MM.1S (cell line): ENCODE data around the gene CDH12.

Source experiments
- EZH2 ChIP-seq: fragments of 300-600 bp; sonication (generic); optimal IDR thresholded peaks from 2 replicates; pipeline ENCODE3; 2017; ENCODE audit warnings: low read depth, mild to moderate bottlenecking, antibody characterized with exemption, low read length, mixed read lengths
- EZH2phosphoT487 ChIP-seq: fragments of 300-600 bp; sonication (generic); IDR thresholded peaks from 2 replicates; pipeline ENCODE4 v1.6.1; 2018; ENCODE audit warnings: antibody characterized with exemption, low read length
- TF ChIP-seq, protein P1 (sequence below): fragments of 300-600 bp; sonication (generic); IDR thresholded peaks from 2 replicates; pipeline ENCODE4 v1.5.1; 2016; ENCODE audit warnings: antibody characterized with exemption, low read length, mixed read lengths

- TF ChIP-seq, protein P1, sequence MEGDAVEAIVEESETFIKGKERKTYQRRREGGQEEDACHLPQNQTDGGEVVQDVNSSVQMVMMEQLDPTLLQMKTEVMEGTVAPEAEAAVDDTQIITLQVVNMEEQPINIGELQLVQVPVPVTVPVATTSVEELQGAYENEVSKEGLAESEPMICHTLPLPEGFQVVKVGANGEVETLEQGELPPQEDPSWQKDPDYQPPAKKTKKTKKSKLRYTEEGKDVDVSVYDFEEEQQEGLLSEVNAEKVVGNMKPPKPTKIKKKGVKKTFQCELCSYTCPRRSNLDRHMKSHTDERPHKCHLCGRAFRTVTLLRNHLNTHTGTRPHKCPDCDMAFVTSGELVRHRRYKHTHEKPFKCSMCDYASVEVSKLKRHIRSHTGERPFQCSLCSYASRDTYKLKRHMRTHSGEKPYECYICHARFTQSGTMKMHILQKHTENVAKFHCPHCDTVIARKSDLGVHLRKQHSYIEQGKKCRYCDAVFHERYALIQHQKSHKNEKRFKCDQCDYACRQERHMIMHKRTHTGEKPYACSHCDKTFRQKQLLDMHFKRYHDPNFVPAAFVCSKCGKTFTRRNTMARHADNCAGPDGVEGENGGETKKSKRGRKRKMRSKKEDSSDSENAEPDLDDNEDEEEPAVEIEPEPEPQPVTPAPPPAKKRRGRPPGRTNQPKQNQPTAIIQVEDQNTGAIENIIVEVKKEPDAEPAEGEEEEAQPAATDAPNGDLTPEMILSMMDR = no peak
- no peak for TF ChIP-seq EZH2
- TF ChIP-seq EZH2phosphoT487 = no peak
Measured at GRCh38 chr5:21931116-21931515, 922.0 kb downstream of the CDH12 start.
